H1 (cell line): ENCODE results near the gene AKT1S1. TPM values are rescaled to one million over a fixed set of nuclear protein-coding genes. Genes with fewer than 3 reads are reported as not detected.

Experiments
- CTCF ChIA-PET: fragments of 300-600 bp; sonication (Branson Sonifier 250); formaldehyde crosslinking; loops from one replicate; lab custom pipeline; 2021; ENCODE audit not compliant: partially characterized antibody; lab: Charles Lee
- POLR2A ChIA-PET: fragments of 300-600 bp; sonication (Branson Sonifier 250); formaldehyde crosslinking; loops from one replicate; lab custom pipeline; 2021; ENCODE audit warnings: inconsistent platforms; ENCODE audit not compliant: partially characterized antibody; lab: Charles Lee
- DNase-seq, 2 experiments: peaks; one replicate each; pipeline versions ENCODE4 v3.0.0 to v3.0.0-alpha.2; 2010 to 2022; ENCODE audit warnings: low spot score in 2 of 2, low read depth in 1 of 2, mixed read lengths in 1 of 2
- FAIRE-seq: peaks from 2 replicates; lab custom pipeline; 2011; peaks lifted over from hg19 to GRCh38; lab: Jason Lieb, UNC
- H2AFZ ChIP-seq: 2 replicates; pipeline ENCODE4 v1.8.1; 2012; ENCODE audit warnings: low read length, inconsistent platforms
- H2AK5ac ChIP-seq: 2 replicates; pipeline ENCODE4 v1.6.1; 2013; ENCODE audit warnings: low read depth, low read length
- H2BK120ac ChIP-seq: replicated peaks from 2 replicates; pipeline ENCODE3; 2013; ENCODE audit warnings: low read depth, low read length, inconsistent platforms
- H2BK12ac ChIP-seq: 2 replicates; pipeline ENCODE4 v1.6.1; 2013; ENCODE audit warnings: low read depth, low read length
- H2BK15ac ChIP-seq: 2 replicates; pipeline ENCODE4 v1.6.1; 2013; ENCODE audit warnings: low read length
- H2BK20ac ChIP-seq: 2 replicates; pipeline ENCODE4 v1.6.1; 2013; ENCODE audit warnings: low read length
- H2BK5ac ChIP-seq: 2 replicates; pipeline ENCODE4 v1.6.1; 2013; ENCODE audit warnings: low read depth, low read length
- H3K14ac ChIP-seq: 2 replicates; pipeline ENCODE4 v1.6.1; 2013; ENCODE audit warnings: inconsistent platforms; ENCODE audit not compliant: insufficient read length
- H3K18ac ChIP-seq: 2 replicates; pipeline ENCODE4 v1.6.1; 2013; ENCODE audit warnings: low read length; ENCODE audit errors: extremely low read depth
- H3K23ac ChIP-seq: 2 replicates; pipeline ENCODE4 v1.6.1; 2013; ENCODE audit warnings: inconsistent platforms; ENCODE audit not compliant: insufficient read length
- H3K23me2 ChIP-seq: 2 replicates; pipeline ENCODE4 v1.6.1; 2013; ENCODE audit warnings: low read depth, low read length
- H3K27ac ChIP-seq: 2 replicates; pipeline ENCODE4 v1.6.1; 2011; ENCODE audit warnings: low read depth, low read length, inconsistent platforms
- H3K27me3 ChIP-seq, 4 experiments: replicated peaks in 1 of 4; 1 replicate in 1 of 4; 2 replicates in 3 of 4; pipeline versions ENCODE4 v1.6.1 to v1.8.1; 2011 to 2013; ENCODE audit warnings: low read length in 3 of 4, mild to moderate bottlenecking in 3 of 4, inconsistent platforms in 2 of 4, mixed read lengths in 2 of 4, moderate library complexity in 1 of 4; ENCODE audit not compliant: control insufficient read depth in 3 of 4, insufficient read depth in 3 of 4; ENCODE audit errors: extremely low read depth in 1 of 4
- H3K36me3 ChIP-seq, 4 experiments: 2 replicates each; pipeline versions ENCODE4 v1.6.1 to v1.8.1; 2011 to 2013; ENCODE audit warnings: mild to moderate bottlenecking in 4 of 4, low read length in 3 of 4, moderate library complexity in 2 of 4, control low read depth in 1 of 4, inconsistent platforms in 1 of 4; ENCODE audit not compliant: insufficient read depth in 4 of 4, control insufficient read depth in 2 of 4
- H3K4ac ChIP-seq: replicated peaks from 2 replicates; pipeline ENCODE3; 2013; ENCODE audit warnings: low read length, low read depth, mixed read lengths, inconsistent platforms; ENCODE audit not compliant: insufficient read length
- H3K4me1 ChIP-seq, 4 experiments: replicated peaks in 1 of 4; 1 replicate in 1 of 4; 2 replicates in 3 of 4; pipeline versions ENCODE4 v1.6.1 to v1.8.1; 2011 to 2013; ENCODE audit warnings: low read length in 3 of 4, inconsistent platforms in 2 of 4, mixed read lengths in 1 of 4; ENCODE audit not compliant: insufficient read depth in 4 of 4, control insufficient read depth in 3 of 4
- H3K4me2 ChIP-seq, 2 experiments: 2 replicates each; pipeline versions ENCODE4 v1.6.1 to v1.8.1; 2011 to 2013; ENCODE audit warnings: low read depth in 2 of 2, low read length in 2 of 2, control low read depth in 1 of 2, inconsistent platforms in 1 of 2, mild to moderate bottlenecking in 1 of 2; ENCODE audit not compliant: insufficient read depth in 1 of 2
- H3K4me3 ChIP-seq, 4 experiments: fragments of 200-600, 300-600 bp in 1 of 4; sonication (generic), shearing (Covaris generic), sonication (Bioruptor Twin) in 1 of 4; 2 replicates each; pipeline versions ENCODE4 v1.5.1 to v1.8.1; 2011 to 2016; ENCODE audit warnings: low read length in 4 of 4, low read depth in 3 of 4, control low read depth in 2 of 4, inconsistent platforms in 2 of 4, mild to moderate bottlenecking in 2 of 4, mixed read lengths in 1 of 4, moderate library complexity in 1 of 4; ENCODE audit not compliant: insufficient read depth in 2 of 4; ENCODE audit errors: extremely low read depth in 1 of 4
- H3K56ac ChIP-seq: replicated peaks from 2 replicates; pipeline ENCODE3; 2013; ENCODE audit warnings: low read depth, mild to moderate bottlenecking, mixed read lengths, low read length, inconsistent platforms; ENCODE audit not compliant: insufficient read length
- H3K79me1 ChIP-seq: 2 replicates; pipeline ENCODE4 v1.6.1; 2013; ENCODE audit warnings: low read depth, low read length, control low read depth
- H3K79me2 ChIP-seq, 2 experiments: 2 replicates each; pipeline versions ENCODE4 v1.6.1 to v1.8.1; 2012 to 2013; ENCODE audit warnings: low read length in 2 of 2, mild to moderate bottlenecking in 2 of 2, inconsistent platforms in 1 of 2; ENCODE audit not compliant: insufficient read depth in 2 of 2, control insufficient read depth in 1 of 2
- H3K9ac ChIP-seq, 4 experiments: replicated peaks in 1 of 4; 1 replicate in 1 of 4; 2 replicates in 3 of 4; pipeline versions ENCODE4 v1.6.1 to v1.8.1; 2011 to 2013; ENCODE audit warnings: low read depth in 3 of 4, low read length in 3 of 4, control low read depth in 2 of 4, mild to moderate bottlenecking in 2 of 4, moderate library complexity in 2 of 4, inconsistent platforms in 1 of 4; ENCODE audit errors: extremely low read depth in 1 of 4
- H3K9me3 ChIP-seq, 2 experiments: 2 replicates each; pipeline versions ENCODE4 v1.6.1 to v1.8.1; 2012 to 2013; ENCODE audit warnings: mild to moderate bottlenecking in 2 of 2, moderate library complexity in 2 of 2, control low read depth in 1 of 2, inconsistent platforms in 1 of 2, low read depth in 1 of 2, low read length in 1 of 2, mixed read lengths in 1 of 2; ENCODE audit not compliant: insufficient read depth in 2 of 2
- H4K20me1 ChIP-seq, 2 experiments: replicated peaks in 1 of 2; 2 replicates each; pipeline versions ENCODE3 to v1.8.1; 2011 to 2013; ENCODE audit warnings: inconsistent platforms in 2 of 2, low read length in 2 of 2, mild to moderate bottlenecking in 1 of 2; ENCODE audit not compliant: insufficient read depth in 2 of 2, control insufficient read depth in 1 of 2
- H4K5ac ChIP-seq: 2 replicates; pipeline ENCODE4 v1.6.1; 2013; ENCODE audit warnings: low read length, low read depth, mixed read lengths, inconsistent platforms; ENCODE audit not compliant: insufficient read length
- H4K8ac ChIP-seq: 2 replicates; pipeline ENCODE4 v1.8.0; 2013; ENCODE audit warnings: mild to moderate bottlenecking, moderate library complexity, low read length, inconsistent platforms; ENCODE audit not compliant: insufficient read depth; ENCODE audit errors: extremely low read depth
- H4K91ac ChIP-seq: replicated peaks from 2 replicates; pipeline ENCODE3; 2013; ENCODE audit warnings: low read length, mixed read lengths, inconsistent platforms; ENCODE audit not compliant: insufficient read length
- HDAC2 ChIP-seq, 2 experiments: fragments of 300-600 bp in 1 of 2; sonication (generic) in 1 of 2; IDR thresholded peaks; 2 replicates each; pipeline ENCODE4 v1.6.1; 2011 to 2012; ENCODE audit warnings: low read depth in 2 of 2, low read length in 2 of 2, mild to moderate bottlenecking in 2 of 2, moderate library complexity in 2 of 2, borderline replicate concordance in 1 of 2, inconsistent platforms in 1 of 2
- YY1 ChIP-seq: IDR thresholded peaks from 2 replicates; pipeline ENCODE4 v1.6.1; 2011; ENCODE audit warnings: low read depth, mild to moderate bottlenecking, low read length
- WGBS, 2 experiments: shearing (Covaris generic) in 1 of 2; methylation state at CpG; one replicate each; pipeline versions ENCODE4 v1.1.6 to v1.1.7; 2013 to 2015; ENCODE audit warnings: low lambda C conversion rate in 2 of 2, mixed read lengths in 2 of 2, inconsistent platforms in 1 of 2, low coverage in 1 of 2, missing lambda C conversion rate in 1 of 2; ENCODE audit not compliant: insufficient replicate concordance in 2 of 2, insufficient coverage in 1 of 2, insufficient read length in 1 of 2; ENCODE audit errors: extremely low coverage in 1 of 2, missing lambda C conversion rate in 1 of 2; 5-methylcytosine and 5-hydroxymethylcytosine counted together
- polyA plus RNA-seq, 7 experiments: library from polyadenylated mRNA; depleted of rRNA in 3 of 7; stranded (reverse) in 5 of 7; unstranded in 2 of 7; fragments of >200 nt in 5 of 7; fragments of 200-250 nt in 2 of 7; gene quantifications; 1 replicate in 5 of 7; 2 replicates in 1 of 7; 4 replicates in 1 of 7; pipeline versions ENCODE4 v1.2.1 to v1.2.3, GENCODE V29; 2011 to 2013; ENCODE audit warnings: missing spikeins in 2 of 7, mixed read lengths in 2 of 7
- total RNA-seq: library from RNA; stranded (reverse); fragmentation: NEBNext Ultra II Directional; extraction: Animal tissue kit (Norgen Biotek cat#: 25700); gene quantifications from 2 replicates; pipeline ENCODE4 v1.2.1, GENCODE V29; 2021

Gene AKT1S1
- total and polyA plus RNA-seq, 2 of the 8 experiments (the other 6 are each of a cell fraction or from before 2014, with no cell fraction given): 40.7 to 45.9 TPM

GRCh38 chr19:49863254-49863934 lies 13.8 kb downstream of the AKT1S1 start:
- ChIA-PET POLR2A (interaction anchor here (0.7 to 12.4 kb wide), 11 partner anchors 10 to 293 kb away, joined by 3 to 247 read pairs (median 6); partner anchors contain the start of genes AKT1S1, PTOV1 and TBC1D17), CTCF (interaction anchor here (0.6 to 3.4 kb wide), 12 partner anchors 9 to 1124 kb away, joined by 3 to 13 read pairs (median 3); partner anchors contain the start of gene FUZ)
- Histone ChIP-seq H3K27me3 (no peaks in the 10 kb centered on the region), H3K4me3 (no peak overlapping the region), H4K8ac (no peak overlapping the region), H3K23me2 (peaks cover 9% of the 10 kb centered on the region), H2AK5ac (no peak overlapping the region), H2BK5ac (peak overlapping the region; percentile 55), H3K4me2 (no peak overlapping the region), H3K79me1 (peaks cover 11% of the 10 kb centered on the region), H4K20me1 (peaks cover 21 to 35% of the 10 kb centered on the region in 2 experiments), H3K14ac (no peak overlapping the region), H3K79me2 (peaks cover 0 to 27% of the 10 kb centered on the region in 2 experiments; a peak in 2 of 4 replicates), H3K9ac (no peak overlapping the region), H3K23ac (no peak overlapping the region), H2BK15ac (0 out of 2 replicates have a peak overlapping the region, but pooled peaks have one; percentile 29), H3K9me3 (no peaks in the 10 kb centered on the region), H3K4ac (no peak overlapping the region), H3K27ac (0 out of 2 replicates have a peak overlapping the region, but pooled peaks have one; percentile 48), H3K36me3 (peaks cover 23 to 52% (median 41%) of the 10 kb centered on the region in 4 experiments), H4K91ac (no peak overlapping the region), H4K5ac (no peak overlapping the region), H2BK20ac (no peak overlapping the region), H2AFZ (no peak overlapping the region), H2BK120ac (no peak overlapping the region), H3K56ac (no peak overlapping the region), H2BK12ac (0 out of 2 replicates have a peak overlapping the region, but pooled peaks have one; percentile 27), H3K4me1 (peaks cover 0 to 16% (median 4%) of the 10 kb centered on the region in 4 experiments; a peak in 5 of 7 replicates), H3K18ac (no peak overlapping the region)
- 91% methylated on average over 24 of the region's 24 CpGs; no CpG with 5 or more reads in 1 of the 2 experiments for WGBS, 2 experiments
- 0 out of 4 replicates have a peak, but pooled peaks of 1 of the 2 experiments have one; percentile 3 for TF ChIP-seq HDAC2 (IDR thresholded peaks at IDR 0.05; ENCODE audit: borderline replicate concordance in 1 of 2, low read depth in 2 of 2, low read length in 2 of 2)
- no peak for TF ChIP-seq YY1
- FAIRE-seq: no peak
- no peak for DNase-seq
